HepG2 (cell line): ENCODE results near the gene GNAZ. TPM values are rescaled to one million over a fixed set of nuclear protein-coding genes. Genes with fewer than 3 reads are reported as not detected.

ENCODE experiments used
- ATAC-seq: fragments of 200-7000 bp; cut with Tn5 transposase; 3 replicates; pipeline ENCODE4 v1.9.1; 2020; ENCODE audit warnings: mild to moderate bottlenecking, moderate library complexity
- BruUV-seq: library from RNA; stranded (reverse); fragments of 400-500 nt; replicated peaks from 2 replicates; lab custom pipeline; 2021; lab: Mats Ljungman, UMichigan
- CTCF ChIA-PET: fragments of 300-600 bp; formaldehyde crosslinking; extraction: SDS; loops from one replicate; lab custom pipeline; 2021; ENCODE audit warnings: low total read pairs, inconsistent platforms, low intra/inter-chr PET ratio; lab: Yijun Ruan, JAX
- POLR2A ChIA-PET: fragments of 350-600 bp; sonication (Branson Sonifier 250); formaldehyde crosslinking; loops from one replicate; lab custom pipeline; 2020; ENCODE audit warnings: antibody characterized with exemption, inconsistent platforms; lab: Yijun Ruan, JAX
- DNase-seq: peaks from one replicate; pipeline ENCODE4 v3.0.0-alpha.2; 2015; ENCODE audit warnings: low spot score
- FAIRE-seq: peaks from 3 replicates; lab custom pipeline; 2011; peaks lifted over from hg19 to GRCh38; lab: Jason Lieb, UNC
- H2AFZ ChIP-seq: one replicate; pipeline ENCODE4 v1.6.1; 2011; ENCODE audit warnings: low read length, inconsistent platforms
- H3K27ac ChIP-seq: fragments of 300-600 bp; 3 replicates; pipeline ENCODE4 v1.8.0; 2011; ENCODE audit warnings: mixed run types, mild to moderate bottlenecking, mixed read lengths, low read length, inconsistent platforms; ENCODE audit not compliant: insufficient read depth; ENCODE audit errors: extremely low read length
- H3K27me3 ChIP-seq, 2 experiments: fragments of 200-600 bp in 1 of 2; 2 replicates in 1 of 2; 3 replicates in 1 of 2; pipeline versions ENCODE4 v1.6.0 to v1.8.0; 2011; ENCODE audit warnings: low read length in 2 of 2, mild to moderate bottlenecking in 2 of 2, moderate library complexity in 2 of 2, inconsistent platforms in 1 of 2; ENCODE audit not compliant: insufficient read depth in 2 of 2, control insufficient read depth in 1 of 2
- H3K36me3 ChIP-seq, 2 experiments: fragments of 200-600 bp in 1 of 2; replicated peaks in 1 of 2; 2 replicates in 1 of 2; 3 replicates in 1 of 2; pipeline versions ENCODE4 v1.5.1 to v1.8.0; 2011; ENCODE audit warnings: low read length in 2 of 2, inconsistent platforms in 1 of 2; ENCODE audit not compliant: insufficient read depth in 2 of 2, control insufficient read depth in 1 of 2
- H3K4me1 ChIP-seq: 2 replicates; pipeline ENCODE4 v1.5.1; 2012; ENCODE audit warnings: low read length, inconsistent platforms; ENCODE audit not compliant: insufficient read depth
- H3K4me2 ChIP-seq: 2 replicates; pipeline ENCODE4 v1.6.0; 2011; ENCODE audit warnings: low read depth, low read length, inconsistent platforms
- H3K4me3 ChIP-seq, 3 experiments: fragments of 200-600 bp in 1 of 3; sonication (generic), shearing (Covaris generic) in 1 of 3; replicated peaks in 1 of 3; 2 replicates each; pipeline ENCODE4 v1.5.1; 2011 to 2016; ENCODE audit warnings: low read length in 3 of 3, inconsistent platforms in 2 of 3, low read depth in 2 of 3, mild to moderate bottlenecking in 2 of 3, control low read depth in 1 of 3, mixed read lengths in 1 of 3; ENCODE audit not compliant: insufficient read depth in 1 of 3
- H3K79me2 ChIP-seq: one replicate; pipeline ENCODE4 v1.6.1; 2011; ENCODE audit warnings: low read length, inconsistent platforms; ENCODE audit not compliant: insufficient read depth
- H3K9ac ChIP-seq: 2 replicates; pipeline ENCODE4 v1.6.0; 2011; ENCODE audit warnings: mild to moderate bottlenecking, low read depth, low read length, inconsistent platforms; ENCODE audit not compliant: insufficient read depth
- H3K9me3 ChIP-seq: 2 replicates; pipeline ENCODE4 v1.5.1; 2012; ENCODE audit warnings: mild to moderate bottlenecking, low read length
- H4K20me1 ChIP-seq: 2 replicates; pipeline ENCODE4 v1.6.0; 2011; ENCODE audit warnings: inconsistent platforms, mild to moderate bottlenecking, low read length, moderate library complexity; ENCODE audit not compliant: insufficient read depth
- CTCF ChIP-seq: sonication (generic); formaldehyde crosslinking; IDR thresholded peaks from 2 replicates; pipeline ENCODE4 v1.5.0; 2020; ENCODE audit warnings: mild to moderate bottlenecking, missing genetic modification reagents, moderate library complexity
- HNRNPK ChIP-seq: fragments of 200-400 bp; formaldehyde crosslinking; IDR thresholded peaks from 2 replicates; pipeline ENCODE4 v1.6.1; 2018; ENCODE audit warnings: low read length, low read depth, moderate library complexity, mild to moderate bottlenecking; ENCODE audit not compliant: poor library complexity, severe bottlenecking
- KLF6 ChIP-seq: IDR thresholded peaks from 2 replicates; pipeline ENCODE4 v1.8.0; 2016; ENCODE audit warnings: missing biosample characterization, missing genetic modification reagents
- NFIC ChIP-seq: IDR thresholded peaks from 2 replicates; pipeline ENCODE4 v1.6.1; 2012; ENCODE audit warnings: mild to moderate bottlenecking, low read length, inconsistent platforms
- PHF8 ChIP-seq: sonication (generic); formaldehyde crosslinking; IDR thresholded peaks from 2 replicates; pipeline ENCODE4 v1.5.0; 2020; ENCODE audit warnings: missing genetic modification reagents
- SALL2 ChIP-seq: sonication (generic); formaldehyde crosslinking; IDR thresholded peaks from 2 replicates; pipeline ENCODE4 v1.8.1; 2023; ENCODE audit warnings: mild to moderate bottlenecking, missing genetic modification reagents, inconsistent platforms
- SNAI1 ChIP-seq: sonication (generic); formaldehyde crosslinking; IDR thresholded peaks from 2 replicates; pipeline ENCODE4 v1.5.0; 2020; ENCODE audit warnings: mild to moderate bottlenecking, missing genetic modification reagents, borderline replicate concordance
- SOX6 ChIP-seq, 2 experiments: fragments of 450-650 bp in 1 of 2; sonication (generic) in 1 of 2; formaldehyde crosslinking in 1 of 2; IDR thresholded peaks; 2 replicates each; pipeline versions ENCODE4 v1.4.0 to v1.6.1; 2017 to 2020; ENCODE audit warnings: antibody characterized with exemption in 1 of 2, mild to moderate bottlenecking in 1 of 2, missing genetic modification reagents in 1 of 2
- SP2 ChIP-seq: sonication (generic); formaldehyde crosslinking; IDR thresholded peaks from 2 replicates; pipeline ENCODE4 v1.5.1; 2020; ENCODE audit warnings: mild to moderate bottlenecking, missing genetic modification reagents
- SP4 ChIP-seq: sonication (generic); formaldehyde crosslinking; IDR thresholded peaks from 2 replicates; pipeline ENCODE4 v1.8.1; 2023; ENCODE audit warnings: mild to moderate bottlenecking, missing genetic modification reagents
- SRY ChIP-seq: sonication (generic); formaldehyde crosslinking; IDR thresholded peaks from 2 replicates; pipeline ENCODE4 v1.8.0; 2022; ENCODE audit warnings: mild to moderate bottlenecking, missing genetic modification reagents
- ZNF496 ChIP-seq: sonication (generic); formaldehyde crosslinking; IDR thresholded peaks from 2 replicates; pipeline ENCODE4 v1.8.1; 2023; ENCODE audit warnings: mild to moderate bottlenecking, moderate library complexity, missing genetic modification reagents; ENCODE audit not compliant: insufficient replicate concordance
- ZNF7 ChIP-seq: IDR thresholded peaks from 2 replicates; pipeline ENCODE4 v1.6.1; 2016; ENCODE audit warnings: missing biosample characterization, missing genetic modification reagents
- whole genome bisulfite sequencing: methylation state at CpG from one replicate; pipeline ENCODE4 v1.1.6; 2017; ENCODE audit warnings: low lambda C conversion rate; 5-methylcytosine and 5-hydroxymethylcytosine counted together
- in situ Hi-C: cut with HindIII; loops from 2 replicates; pipeline ENCODE4 v1.10.0; 2017; ENCODE audit warnings: low pct_unique_long_range_greater_than_20kb; ENCODE audit not compliant: extremely low pct_ligation_motif_present
- intact Hi-C: fragments of 100-400 bp; cut with micrococcal nuclease; formaldehyde crosslinking; loops from one replicate; pipeline ENCODE4 v1.10.0; 2022; ENCODE audit not compliant: unreplicated experiment
- polyA plus RNA-seq, 8 experiments: library from polyadenylated mRNA; depleted of rRNA in 3 of 8; stranded (reverse) in 7 of 8; unstranded in 1 of 8; fragments of >200 nt; fragmentation: Illumina TruSeq in 4 of 8; extraction: Trizol in 4 of 8; gene quantifications; 2 replicates each; pipeline versions ENCODE4 v1.2.1 to v1.2.3, GENCODE V29; 2011 to 2016; ENCODE audit warnings: low read depth in 4 of 8, missing spikeins in 1 of 8, mixed read lengths in 1 of 8; ENCODE audit not compliant: insufficient read depth in 1 of 8
- total RNA-seq, 5 experiments: library from RNA; depleted of rRNA; stranded (reverse); fragments of >200 nt; fragmentation: Illumina TruSeq; extraction: Trizol; gene quantifications; 2 replicates each; pipeline ENCODE4 v1.2.3, GENCODE V29; 2016; ENCODE audit warnings: low read depth in 1 of 5

The GNAZ gene
- total and polyA plus RNA-seq, 2 of the 13 experiments (the other 11 are each of a cell fraction or from before 2014, with no cell fraction given), result 11.4 to 22.3 TPM

GRCh38 chr22:23092217-23092955 lies 22.1 kb downstream of the GNAZ start:
- H4K20me1 ChIP-seq, result peaks cover 5% of the 10 kb centered on the region; the same call in 1 of the 2 replicates
- FAIRE-seq, result no peak
- H2AFZ ChIP-seq, result no peak overlapping the region
- no TSS peak for BruUV-seq
- no peak overlapping the region for H3K27ac ChIP-seq
- H3K9me3 ChIP-seq, result no peaks in the 10 kb centered on the region
- H3K4me3 ChIP-seq, result no peak overlapping the region
- TF ChIP-seq ZNF7 (no peak), HNRNPK (no peak), SOX6 (IDR thresholded peaks at IDR 0.05) (no peak), SOX6 (CRISPR knock-in tag; IDR thresholded peaks at IDR 0.05) (no peak), SRY (no peak), SP4 (no peak), KLF6 (CRISPR knock-in tag) (no peak), PHF8 (no peak), NFIC (no peak), SNAI1 (CRISPR knock-in tag) (no peak), SALL2 (CRISPR knock-in tag) (no peak), CTCF (CRISPR knock-in tag) (no peak), ZNF496 (CRISPR knock-in tag) (no peak), SP2 (CRISPR knock-in tag) (no peak)
- ChIA-PET CTCF (no interaction called here), POLR2A (no interaction called here)
- H3K36me3 ChIP-seq, result peaks cover 8 to 11% of the 10 kb centered on the region in 2 experiments; a peak in 3 of 5 replicates
- ATAC-seq, result no peak
- in situ Hi-C loops (no loop called here), intact Hi-C loops (no loop called here)
- DNase-seq, result no peak
- WGBS, result 92% methylated on average over 3 of the region's 13 CpGs
- H3K79me2 ChIP-seq, result no peaks in the 10 kb centered on the region
- no peak overlapping the region for H3K9ac ChIP-seq
- H3K27me3 ChIP-seq, result no peaks in the 10 kb centered on the region
- H3K4me2 ChIP-seq, result no peak overlapping the region
- H3K4me1 ChIP-seq, result peaks cover 13% of the 10 kb centered on the region
